Activated CD8-positive, alpha-beta memory T cell treated with anti-CD3 and anti-CD28 coated beads, Interleukin-2, amount 50 U/mL, for 1 hour (primary cell): ENCODE results near the gene DET1.

Experiments
- DNase-seq: peaks from one replicate; pipeline ENCODE4 v3.0.0-alpha.2; 2020; ENCODE audit errors: extremely low read depth

Gene DET1

GRCh38 chr15:88467073-88467934 is 79.2 kb downstream of the DET1 start, which contains the start of the genes MRPL46 and MRPS11:
TSS of gene MRPL46 (minus strand) at chr15:88467388. CDS start at chr15:88467377, 11 bp downstream.
TSS of gene MRPS11 (plus strand) at chr15:88467708. CDS start at chr15:88467718, 10 bp downstream.
- peak; percentile 66 for DNase-seq

- no peak for DNase-seq
Measured at GRCh38 chr15:88465633-88466224, 80.8 kb downstream of the DET1 start.

DNA sequence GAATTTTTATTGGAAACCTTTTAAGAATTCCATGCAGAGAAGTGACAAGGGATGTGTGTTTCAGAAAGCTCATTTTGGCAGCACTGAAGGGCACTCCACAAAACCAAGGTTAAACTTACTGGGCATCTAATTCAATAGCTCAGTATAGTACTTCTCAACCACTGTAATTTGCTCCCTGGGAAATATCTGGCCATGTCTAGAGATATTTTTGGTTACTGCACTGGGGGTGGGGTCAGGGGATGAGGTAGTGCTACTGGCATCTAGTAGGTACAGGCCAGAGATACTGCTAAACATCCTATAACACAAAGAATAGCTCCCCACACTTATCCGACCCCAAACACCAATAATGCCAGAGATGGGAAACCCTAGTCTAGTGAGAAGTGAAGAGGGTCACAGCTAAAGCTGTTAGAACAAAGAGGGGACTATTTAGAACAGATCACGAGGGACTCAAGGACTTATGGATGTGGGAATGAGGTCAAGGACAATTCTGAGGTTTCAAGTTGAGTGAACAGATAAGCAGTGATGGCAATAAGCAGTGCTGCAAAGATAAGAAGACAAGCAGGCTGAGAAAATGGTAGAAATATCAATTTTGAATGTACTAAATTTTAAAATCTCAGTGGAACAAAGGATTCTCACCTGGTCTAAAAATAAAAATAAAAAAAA is 82.5 kb downstream of the DET1 start:
- no peak for DNase-seq
